Epidermal melanocyte (primary cell): ENCODE measurements around the gene H6PD.

Experiments
- DNase-seq: peaks from one replicate; pipeline ENCODE4 v3.0.0; 2011; ENCODE audit warnings: low spot score; ENCODE audit not compliant: insufficient read length

H6PD gene

DNA sequence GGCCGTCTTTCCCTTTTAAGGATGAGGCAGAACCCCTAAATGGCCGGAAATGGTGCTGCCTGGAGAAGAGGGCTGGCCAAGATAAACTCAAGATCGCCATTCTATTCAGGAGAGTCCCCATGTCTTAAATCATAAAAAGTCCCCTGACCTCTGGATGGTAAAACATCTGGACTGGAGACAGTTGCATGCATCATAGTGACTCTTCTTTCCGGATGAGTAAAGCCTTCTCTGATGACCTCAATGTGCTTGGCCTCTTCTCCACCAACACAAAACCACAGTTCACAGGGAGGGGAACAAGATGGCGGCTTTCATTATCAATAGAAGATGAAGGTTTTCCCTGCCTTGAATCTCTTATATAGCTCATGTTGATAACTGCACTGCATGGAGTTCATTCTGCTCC is 27.5 kb upstream of the H6PD start:
- no peak for DNase-seq

DNA sequence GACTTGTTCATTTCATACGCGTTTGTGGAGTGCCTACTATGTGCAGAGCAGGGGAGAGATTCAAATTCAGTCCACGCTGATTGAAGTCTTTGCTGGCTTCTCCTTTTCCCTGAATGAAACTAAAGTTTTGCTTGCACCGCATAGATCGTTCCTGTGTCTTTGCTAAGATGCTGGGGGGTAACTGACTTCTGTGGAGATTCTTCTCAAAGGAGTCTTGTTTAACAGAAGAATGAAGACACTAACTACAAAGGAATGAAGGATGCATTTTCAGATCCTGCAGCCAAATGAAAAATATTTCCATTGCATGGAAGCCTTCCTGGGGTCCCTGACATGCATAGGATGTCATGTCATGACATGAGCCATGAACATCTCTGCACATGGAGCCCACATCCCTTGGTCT is 26.9 kb upstream of the H6PD start:
- no peak for DNase-seq

GRCh38 chr1:9211291-9211811 is 23.2 kb upstream of the H6PD start:
- DNase-seq: no peak

- no peak for DNase-seq
Observed at GRCh38 chr1:9212735-9213134, 21.8 kb upstream of the H6PD start.

- DNase-seq: no peak
Observed at GRCh38 chr1:9213956-9214355, 20.6 kb upstream of the H6PD start.

DNA sequence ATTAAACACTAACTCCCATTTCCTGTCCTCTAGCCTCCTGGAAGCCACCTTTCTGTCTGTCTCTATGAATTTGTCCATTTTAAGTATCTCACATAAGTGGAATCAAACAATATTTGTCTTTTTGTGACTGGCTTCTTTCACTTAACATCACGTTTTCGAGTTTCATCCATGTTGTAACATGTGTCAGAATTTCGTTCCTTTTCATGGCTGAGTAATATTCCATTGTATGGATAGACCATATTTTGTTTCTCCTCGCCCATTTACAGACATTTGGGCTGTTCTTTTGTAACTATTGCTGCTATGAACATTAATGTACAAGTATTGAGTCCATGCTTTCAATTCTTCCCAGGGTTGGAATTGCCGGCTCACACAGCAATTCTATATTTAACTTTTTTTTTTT is 15.7 kb upstream of the H6PD start:
- no peak for DNase-seq

GRCh38 chr1:9222846-9223625 is 11.5 kb upstream of the H6PD start:
- DNase-seq: no peak

- DNase-seq: no peak
Observed at GRCh38 chr1:9224664-9225410, 9.7 kb upstream of the H6PD start.

DNA sequence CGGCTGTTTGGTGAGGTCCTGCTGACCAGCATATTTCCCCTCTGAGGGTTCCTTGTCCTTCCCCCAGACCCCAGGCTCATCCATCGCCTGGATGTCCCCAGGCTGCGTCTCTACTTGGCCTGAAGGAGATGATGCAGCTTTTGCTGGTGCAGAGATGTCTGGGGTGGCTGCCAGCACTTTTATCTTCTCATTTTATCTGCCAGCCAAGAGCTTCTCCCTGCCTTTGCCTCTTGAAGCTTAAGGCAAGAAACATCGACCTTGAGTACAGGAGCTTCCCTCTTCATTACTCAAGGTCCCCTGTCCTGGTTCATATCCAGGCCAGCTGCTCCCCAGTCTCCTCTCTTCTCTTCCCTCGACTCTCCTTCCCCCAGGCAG is 9.2 kb upstream of the H6PD start:
- no peak for DNase-seq

- DNase-seq: no peak
Observed at GRCh38 chr1:9228609-9229008, 6.0 kb upstream of the H6PD start.

DNA sequence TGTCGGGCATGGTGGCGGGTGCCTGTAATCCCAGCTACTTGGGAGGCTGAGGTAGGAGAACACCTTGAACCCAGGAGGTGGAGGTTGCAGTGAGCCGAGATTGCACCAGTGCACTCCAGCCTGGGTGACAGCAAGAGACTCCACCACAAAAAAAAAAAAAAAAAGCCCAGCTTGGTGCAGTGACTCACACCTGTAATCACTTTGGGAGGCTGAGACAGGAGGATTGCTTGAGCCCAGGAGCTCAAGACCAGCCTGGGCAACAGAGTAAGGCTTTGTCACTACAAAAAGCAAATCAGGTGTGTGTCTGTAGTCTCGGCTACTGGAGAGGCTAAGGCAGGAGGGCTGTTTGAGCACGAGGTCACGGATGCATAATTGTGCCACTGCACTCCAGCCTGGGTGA is 5.0 kb upstream of the H6PD start:
- DNase-seq: no peak

GRCh38 chr1:9230869-9231533 is 3.6 kb upstream of the H6PD start:
- no peak for DNase-seq

- peak; percentile 7 for DNase-seq
Observed at GRCh38 chr1:9231648-9232332, 2.8 kb upstream of the H6PD start.

DNA sequence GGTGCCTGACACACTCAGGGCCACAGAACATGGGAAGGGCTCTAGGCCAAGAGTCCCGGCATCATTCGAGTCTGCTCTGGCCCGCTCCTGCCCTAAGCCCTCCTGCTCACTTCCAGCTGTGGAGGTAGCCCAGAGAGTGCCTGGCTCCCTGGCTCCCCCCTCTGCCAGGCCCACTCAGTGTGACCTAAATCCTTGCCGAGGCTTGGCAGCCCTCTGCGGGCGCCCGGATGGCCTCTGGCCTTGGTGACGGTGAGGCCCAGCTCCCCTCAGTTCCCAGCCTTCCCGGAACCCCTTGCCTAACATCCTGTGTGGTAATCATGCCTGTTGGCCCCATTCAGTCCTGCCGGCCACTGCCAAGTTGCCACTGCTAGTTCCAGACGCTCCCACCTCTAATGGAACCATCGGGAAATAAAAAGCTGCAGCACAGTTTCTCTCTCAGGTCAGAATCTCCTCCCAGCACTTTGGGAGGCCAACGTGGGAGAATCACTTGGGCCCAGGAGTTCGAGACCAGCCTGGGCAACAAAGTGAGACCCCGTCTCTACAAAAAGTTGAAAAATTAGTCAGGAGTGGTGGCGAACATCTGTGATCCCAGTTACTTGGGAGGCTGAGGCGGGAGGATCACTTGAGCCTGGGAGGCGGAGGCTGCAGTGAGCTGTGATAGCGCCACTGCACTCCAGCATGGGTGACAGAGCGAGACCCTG is 1.2 kb upstream of the H6PD start:
- peak; percentile 13 for DNase-seq

DNA sequence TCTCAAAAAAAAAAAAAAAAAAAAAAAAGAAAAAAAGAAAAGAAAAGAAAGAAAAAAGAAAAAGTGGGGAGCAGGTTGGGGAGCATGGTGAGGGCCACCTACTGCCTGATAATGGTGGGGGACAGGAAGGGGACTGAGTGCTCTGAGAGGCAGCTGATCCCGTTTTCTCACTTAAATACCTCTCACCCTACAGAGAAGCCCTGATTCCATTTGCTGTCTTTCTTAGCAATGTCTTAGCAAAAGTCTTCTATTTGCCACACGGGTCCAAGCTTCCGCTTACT is 692 bp upstream of the H6PD start:
- no peak for DNase-seq

DNA sequence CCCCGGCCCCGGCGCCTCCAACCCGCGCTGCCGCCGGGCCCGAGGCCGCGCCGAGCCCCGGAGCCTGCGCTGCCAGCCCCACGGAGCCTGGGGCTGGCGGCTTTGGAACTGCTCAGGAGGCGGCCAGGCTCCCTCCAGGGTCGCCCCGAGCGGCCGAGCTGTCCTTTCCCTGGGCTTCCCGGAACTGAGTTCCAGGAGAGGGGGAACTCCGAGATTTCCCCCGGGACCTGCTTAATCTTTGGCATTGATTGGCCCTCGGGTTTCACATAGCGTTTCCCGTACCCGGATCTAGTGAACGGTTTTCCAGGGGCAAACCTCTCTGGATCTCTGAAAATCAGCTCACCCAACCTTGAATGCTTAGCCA is 504 bp downstream of the H6PD start:
- DNase-seq: peak; percentile 58

DNA sequence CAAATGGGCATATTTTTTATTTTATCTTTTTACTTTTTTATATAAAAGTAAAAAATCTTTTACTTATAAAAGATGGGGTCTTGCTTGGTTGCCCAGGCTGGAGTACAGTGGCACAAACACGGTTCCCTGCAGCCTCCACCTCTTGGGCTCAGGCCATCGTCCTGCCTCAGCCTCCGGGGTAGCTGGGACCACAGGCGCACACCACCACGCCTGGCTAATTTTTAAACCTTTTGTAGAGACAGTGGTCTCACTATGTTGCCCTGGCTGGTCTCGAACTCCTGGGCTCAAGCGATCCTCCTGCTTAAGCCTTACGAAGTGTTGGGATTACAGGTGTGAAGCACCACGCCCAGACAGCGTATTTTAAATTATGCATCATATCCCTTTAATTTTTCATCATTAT is 986 bp downstream of the H6PD start:
- no peak for DNase-seq

DNA sequence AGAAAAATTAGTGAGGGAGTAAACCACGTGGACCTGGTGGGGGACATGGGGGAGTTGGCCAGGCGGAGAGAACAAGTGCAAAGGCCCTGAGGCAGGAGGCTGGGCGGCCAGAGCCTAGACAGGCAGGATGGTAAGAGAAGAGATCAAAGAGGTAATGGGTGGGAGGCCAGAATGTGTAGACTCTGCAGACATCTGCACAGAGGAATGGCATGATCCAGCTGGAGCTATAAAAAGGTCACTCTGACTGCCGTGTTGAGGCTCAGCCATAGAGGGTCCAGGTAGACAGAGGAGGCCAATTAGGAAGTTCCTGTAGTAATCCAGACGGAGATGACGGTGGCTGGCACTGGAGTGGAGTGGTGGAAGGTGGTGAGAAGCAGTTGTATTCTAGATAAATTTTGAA is 3.6 kb downstream of the H6PD start:
- DNase-seq: no peak

- peak; percentile 12 for DNase-seq
Observed at GRCh38 chr1:9238550-9238949, 4.0 kb downstream of the H6PD start.

- DNase-seq: no peak
Observed at GRCh38 chr1:9239622-9240401, 5.2 kb downstream of the H6PD start.
